GM18867 (cell line): ENCODE measurements around the gene VWF.

Source experiments
- ATAC-seq: cut with Tn5 transposase; IDR thresholded peaks from one replicate; pipeline ENCODE4 v1.9.1; 2021; ENCODE audit warnings: mild to moderate bottlenecking, moderate library complexity; ENCODE audit not compliant: unreplicated experiment

VWF gene

DNA sequence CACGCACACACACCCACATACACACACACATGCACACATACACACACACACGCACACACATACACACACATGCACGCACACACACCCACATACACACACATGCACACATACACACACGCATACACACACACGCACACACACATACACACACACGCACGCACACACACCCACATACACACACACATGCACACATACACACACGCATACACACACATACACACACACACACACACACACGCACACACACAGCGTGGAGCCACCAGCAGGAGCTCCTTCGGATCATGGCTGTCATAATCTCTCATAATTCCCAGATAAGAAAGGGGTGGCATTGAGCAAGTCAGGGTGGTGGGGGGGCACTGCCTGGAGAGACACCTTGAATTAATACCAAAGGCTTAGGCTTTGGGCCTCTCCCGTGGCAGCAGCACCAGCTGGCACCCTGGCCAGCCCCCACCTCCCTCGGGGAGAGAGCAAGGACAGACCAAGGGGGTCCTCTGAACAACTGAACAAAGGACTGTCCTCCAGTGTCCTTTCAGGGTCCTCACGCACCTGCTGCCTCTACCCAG lies 201.3 kb downstream of the VWF start:
- no peak for ATAC-seq

GRCh38 chr12:5921966-5922899 lies 202.2 kb downstream of the VWF start:
- no peak for ATAC-seq

DNA sequence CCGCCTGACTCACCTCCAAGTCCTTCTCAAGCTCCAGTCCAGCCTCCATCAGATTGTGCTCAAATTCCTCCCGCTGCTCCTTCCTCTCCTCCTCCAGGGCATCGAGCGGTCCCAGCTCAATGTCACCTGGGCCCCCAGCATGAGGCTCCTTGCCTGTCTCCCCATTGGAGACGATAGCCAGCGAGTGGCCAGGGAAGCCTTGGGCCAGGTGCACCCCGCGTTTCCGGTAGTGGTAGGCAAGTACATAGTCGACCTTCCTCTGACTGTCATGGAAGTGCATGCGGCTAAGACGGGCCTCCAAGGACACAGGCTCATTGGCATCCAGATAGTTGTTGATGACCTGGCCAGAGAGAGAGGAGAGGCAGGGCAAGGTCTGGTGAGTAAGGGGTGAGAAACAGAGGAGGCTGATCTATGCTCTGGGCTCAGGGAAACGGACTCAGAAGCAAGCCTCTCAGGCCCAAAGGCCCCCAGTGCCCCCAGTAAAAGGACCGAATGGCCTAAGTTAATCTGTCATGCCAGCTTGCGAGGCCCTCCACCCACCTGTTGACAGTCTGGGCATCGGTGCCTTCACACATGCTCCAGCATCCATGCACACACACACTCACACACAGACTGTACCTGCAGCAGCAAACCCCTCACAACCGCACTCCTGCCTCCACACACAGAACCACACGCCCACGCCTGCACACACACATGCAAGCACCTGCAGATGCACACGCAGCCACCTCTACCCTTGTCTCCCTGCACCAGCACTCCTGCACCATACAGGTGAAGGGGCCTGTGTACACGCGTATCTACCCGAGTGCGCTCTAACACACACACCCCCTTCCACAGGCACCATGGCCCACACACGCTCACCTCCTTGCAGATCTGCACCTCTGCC lies 203.2 kb downstream of the VWF start:
- ATAC-seq, result no peak

DNA sequence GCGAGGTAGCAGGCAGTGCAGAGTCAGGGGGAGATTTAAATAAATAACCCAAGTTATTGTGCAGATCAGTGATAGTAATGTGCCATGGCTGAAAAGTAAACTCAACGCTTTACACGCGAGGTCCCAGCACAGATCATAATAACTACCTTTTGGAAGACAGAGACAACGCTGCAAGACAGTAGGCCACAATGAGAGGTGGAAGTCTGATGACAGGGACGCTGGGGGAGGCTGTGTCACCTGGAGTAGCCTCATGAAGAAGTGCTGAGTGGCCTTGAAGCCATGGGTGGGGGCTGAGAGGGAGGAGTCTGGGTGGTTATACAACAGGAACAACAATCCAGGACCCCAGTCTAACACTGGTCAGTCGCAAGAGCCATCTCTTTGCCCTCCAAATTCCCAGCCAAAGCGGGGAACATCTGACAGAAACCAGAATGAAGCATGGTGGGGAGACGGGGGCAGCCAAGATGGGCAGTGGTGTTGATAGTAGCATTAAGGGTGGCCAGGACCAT lies 207.6 kb downstream of the VWF start:
- no peak for ATAC-seq

- no peak for ATAC-seq
These were observed 209.0 kb downstream of the VWF start for GRCh38 chr12:5915511-5915910.

DNA sequence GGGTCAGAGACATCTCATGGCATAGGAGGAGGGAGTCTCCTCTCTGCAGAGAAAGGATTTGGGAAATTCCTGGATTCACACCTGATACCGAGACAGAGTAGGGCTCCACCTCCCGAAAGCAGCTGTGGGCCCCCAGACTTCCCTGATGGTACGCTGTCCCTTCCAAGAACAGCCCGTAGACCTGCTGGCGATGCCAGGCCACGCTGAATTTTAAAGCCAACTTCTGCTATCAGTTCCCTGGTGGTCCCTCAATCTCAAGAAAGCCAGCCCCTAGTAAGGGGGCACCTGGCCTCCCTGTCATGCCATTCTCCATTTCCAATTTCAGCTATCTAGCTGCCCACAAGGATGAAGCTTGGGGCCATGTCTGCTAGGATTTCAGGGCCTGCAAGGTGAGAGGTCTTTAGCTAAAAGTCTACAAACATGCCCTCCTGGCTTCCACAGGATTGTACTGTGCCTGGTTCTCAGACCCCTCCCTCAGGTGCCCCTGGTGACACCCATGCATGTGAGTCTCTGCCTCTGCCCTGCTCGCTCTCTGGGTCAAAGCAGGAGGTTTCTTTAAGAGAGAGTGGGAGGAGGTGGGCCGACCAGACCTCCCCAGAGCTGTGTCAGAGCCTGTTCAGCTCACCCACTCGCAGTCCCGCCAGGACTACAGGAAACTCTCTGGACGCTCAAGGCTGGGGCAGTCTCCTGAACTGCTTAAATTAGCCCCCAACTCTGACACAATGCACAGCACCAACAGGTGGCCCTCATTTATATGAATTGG lies 209.9 kb downstream of the VWF start:
- no peak for ATAC-seq

DNA sequence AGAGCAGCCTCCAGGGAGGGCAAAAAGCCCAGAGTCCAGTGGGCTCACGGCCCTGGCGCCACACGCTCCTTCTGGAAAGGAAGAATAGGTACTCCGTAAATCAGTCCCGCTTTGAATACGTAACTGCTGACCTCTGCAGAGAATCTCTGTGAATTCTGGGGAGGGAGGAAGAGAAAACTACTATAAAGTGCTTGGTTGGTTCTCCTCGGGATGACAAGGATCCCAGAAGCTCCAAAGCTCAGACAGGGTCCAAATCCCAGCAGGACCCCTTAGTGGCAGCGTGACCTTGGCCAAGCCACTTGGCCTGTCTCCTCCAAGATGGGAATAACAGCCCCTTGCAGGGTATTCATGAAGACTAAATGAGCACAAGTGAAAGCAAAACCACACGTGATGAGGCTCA lies 211.1 kb downstream of the VWF start:
- no peak for ATAC-seq

DNA sequence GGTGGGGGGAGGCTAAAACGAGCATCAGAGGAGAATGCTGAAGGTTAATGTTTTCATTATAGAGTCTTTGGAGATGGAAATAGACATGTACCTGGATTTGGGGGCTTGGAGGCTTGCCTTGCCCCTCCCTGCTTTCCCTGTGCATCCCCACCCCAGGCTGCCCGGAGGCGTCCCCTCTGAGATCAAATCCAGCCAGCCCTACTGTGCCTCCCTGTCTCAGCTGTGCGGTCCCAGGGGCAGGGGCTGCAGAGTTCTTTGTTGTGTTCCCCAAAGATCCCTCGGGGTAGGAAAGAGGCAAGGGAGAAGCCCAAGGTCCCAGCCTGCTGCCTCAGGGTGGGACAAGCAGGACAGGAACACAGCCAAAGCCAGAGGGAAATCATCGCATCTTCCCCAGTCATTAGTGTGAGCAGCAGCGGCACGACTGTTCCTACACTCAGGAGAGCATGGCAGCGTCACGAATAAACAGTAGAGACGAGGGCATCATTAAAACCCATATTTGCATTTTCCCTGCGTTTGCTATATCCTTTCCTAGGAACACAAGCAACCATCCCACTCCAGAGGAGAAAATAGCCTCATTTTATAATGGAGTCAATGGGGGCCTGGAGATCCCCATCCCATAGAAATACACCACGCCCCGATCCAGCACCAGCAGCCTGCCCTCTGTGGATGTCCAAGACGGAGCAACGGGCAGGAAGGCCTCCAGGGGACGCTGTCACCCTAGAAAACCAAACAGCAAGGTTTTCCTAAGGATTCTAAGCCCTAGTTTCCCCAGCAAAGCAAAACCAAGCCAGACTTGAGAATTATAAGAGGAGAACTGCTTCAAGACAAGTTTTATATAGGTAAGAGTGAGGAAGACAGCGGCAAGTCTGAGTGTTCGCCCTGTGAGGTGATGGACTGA lies 211.8 kb downstream of the VWF start:
- no peak for ATAC-seq

DNA sequence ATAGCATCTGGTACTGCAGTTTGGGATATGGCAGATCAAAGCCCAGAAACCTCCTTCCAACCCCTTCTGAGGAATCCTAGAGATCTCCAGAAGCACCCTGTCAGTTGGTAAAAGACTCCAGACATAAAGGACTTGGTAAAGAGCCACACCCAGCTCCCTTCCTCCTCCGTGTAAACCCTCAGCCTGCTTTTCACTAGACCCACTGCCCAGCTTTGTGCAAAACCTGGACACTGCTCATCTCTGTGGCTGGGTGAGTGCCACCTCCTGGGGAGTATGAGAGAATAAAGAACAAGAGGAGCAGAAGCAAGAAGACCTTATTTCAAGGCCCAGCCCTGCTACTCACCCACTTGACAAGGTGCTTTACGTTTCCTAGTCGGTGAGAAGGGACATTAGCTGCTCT lies 212.5 kb downstream of the VWF start:
- ATAC-seq, result no peak

DNA sequence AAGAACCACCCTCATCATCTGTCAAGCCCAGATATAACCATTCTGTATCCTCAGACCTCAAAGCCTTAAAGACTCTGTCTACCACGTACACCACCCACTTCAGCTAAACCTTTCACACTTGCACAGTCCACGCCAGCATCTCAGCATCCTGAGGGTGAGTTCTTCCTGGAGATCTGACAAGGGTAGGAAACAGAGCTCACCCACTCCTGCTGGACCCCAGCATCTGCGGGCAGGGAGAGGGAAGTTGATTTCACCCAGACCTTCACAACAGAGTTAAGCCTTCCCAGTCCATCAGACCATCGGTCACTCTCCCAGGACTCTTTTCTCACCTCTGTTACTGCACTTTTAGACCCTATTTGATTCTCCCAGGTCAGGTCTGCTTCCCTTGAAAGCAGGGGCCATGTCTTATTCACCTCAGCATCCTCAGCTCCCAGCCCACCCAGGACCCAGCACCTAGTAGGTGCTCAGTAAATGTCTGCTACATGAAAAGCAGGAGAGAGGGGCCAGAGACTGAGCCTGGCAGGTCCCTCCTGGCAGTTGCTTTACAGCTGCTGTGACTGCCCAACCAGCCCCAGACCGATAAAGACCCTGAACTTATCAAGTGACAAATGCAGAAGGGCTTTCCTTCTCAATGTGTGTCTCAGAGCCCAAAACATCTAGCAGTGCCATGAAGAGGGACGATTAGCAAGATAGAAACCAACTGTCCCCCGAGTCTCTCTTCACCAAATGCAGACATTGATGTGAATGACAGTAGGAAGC lies 213.5 kb downstream of the VWF start:
- ATAC-seq, result no peak

- no peak for ATAC-seq
These were observed 214.9 kb downstream of the VWF start for GRCh38 chr12:5909560-5909959.

DNA sequence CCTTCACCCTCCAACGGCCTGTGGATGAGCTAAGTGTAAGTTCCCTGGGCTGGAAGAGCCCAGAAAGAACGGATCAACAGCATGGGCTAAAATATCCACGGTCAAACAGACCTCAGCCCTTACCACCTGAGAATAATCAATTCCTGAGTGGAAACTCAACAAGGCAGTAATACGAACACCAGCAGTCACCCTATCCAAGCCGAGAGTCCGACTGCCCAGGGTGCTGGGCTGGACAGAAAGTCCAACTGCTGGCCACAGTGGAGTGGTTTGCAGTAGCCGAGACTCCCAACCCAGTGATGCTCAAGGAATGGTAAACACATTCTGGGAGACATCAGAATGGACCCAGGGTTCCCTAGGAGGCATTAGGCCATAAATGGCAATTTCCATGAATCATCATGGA lies 216.2 kb downstream of the VWF start:
- no peak for ATAC-seq

- ATAC-seq, result no peak
These were observed 216.7 kb downstream of the VWF start for GRCh38 chr12:5907807-5908206.

- ATAC-seq, result no peak
These were observed 218.7 kb downstream of the VWF start for GRCh38 chr12:5905757-5906156.

DNA sequence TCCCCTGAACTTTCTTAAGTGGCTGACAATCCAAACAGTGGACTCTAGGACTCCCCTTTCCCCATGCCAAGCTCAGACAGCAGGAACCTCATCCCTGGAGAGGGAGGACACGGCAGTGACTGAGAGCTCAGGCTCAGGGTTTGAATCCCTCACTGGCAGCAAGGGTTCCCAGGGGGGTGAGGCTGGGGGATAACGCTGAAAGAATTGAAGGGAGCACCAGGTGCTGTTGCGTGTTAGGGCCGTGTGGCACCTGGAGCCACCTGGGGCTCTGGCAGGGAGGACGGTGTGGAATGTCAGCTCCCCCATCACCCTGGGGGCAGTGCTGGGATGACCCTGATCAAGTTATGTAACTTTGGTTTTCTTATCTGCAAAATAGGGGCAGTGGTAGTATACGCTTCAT lies 219.5 kb downstream of the VWF start:
- ATAC-seq, result no peak

GRCh38 chr12:5904441-5904840 lies 220.0 kb downstream of the VWF start:
- no peak for ATAC-seq

DNA sequence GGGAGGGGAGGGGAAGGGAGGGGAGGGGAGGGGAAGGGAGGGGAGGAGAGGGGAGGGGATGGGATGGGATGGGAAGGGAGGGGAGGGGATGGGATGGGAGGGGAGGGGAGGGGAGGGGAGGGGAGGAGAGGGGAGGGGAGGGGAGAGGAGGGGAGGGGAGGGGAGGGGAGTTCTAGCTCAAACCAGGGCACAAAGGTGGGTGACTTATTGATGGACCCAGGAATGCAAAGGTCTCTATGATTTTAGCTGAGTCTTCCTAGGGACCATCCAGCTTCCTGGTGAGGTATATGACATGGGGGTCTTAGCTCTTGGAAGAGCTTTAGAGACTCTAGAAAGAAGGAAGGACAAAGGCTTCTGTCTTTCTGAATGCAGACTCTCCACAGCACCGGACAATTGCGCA lies 221.7 kb downstream of the VWF start:
- no peak for ATAC-seq

- ATAC-seq, result no peak
These were observed 223.1 kb downstream of the VWF start for GRCh38 chr12:5901416-5901815.
